ENCODE results near the gene ARID2. TPM values are rescaled to one million over a fixed set of nuclear protein-coding genes. Genes with fewer than 3 reads are reported as not detected.

ARID2 gene
- total and polyA plus RNA-seq, 2 experiments from 2014 or later: 26.5 to 54.9 TPM

DNA sequence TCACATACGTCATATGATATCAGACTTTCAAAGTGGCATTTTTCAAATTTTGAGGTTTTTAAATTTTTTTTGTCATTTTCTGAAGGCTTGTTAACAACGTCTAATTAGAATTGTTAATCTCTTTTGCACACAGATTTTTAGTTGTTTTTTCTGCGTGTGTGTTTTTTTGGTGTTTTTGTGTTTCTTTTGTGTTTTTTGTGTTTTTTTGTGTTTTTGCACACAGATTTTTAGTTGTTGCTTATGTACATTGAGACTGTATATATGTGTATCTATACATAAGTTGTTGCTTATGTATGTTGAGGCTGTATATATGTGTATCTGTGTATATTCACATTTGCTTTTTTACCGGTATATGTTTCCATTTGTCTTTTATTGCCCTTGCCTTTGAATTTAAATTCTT is 30.8 kb downstream of the ARID2 start:
- Histone ChIP-seq H2AFZ (no peak overlapping the region), H3K9me2 (ENCODE audit: insufficient read depth) (no peaks in the 10 kb centered on the region), H4K20me1 (replicated peaks; ENCODE audit: insufficient read depth) (peaks cover 16% of the 10 kb centered on the region), H3K27me3 (ENCODE audit: insufficient read depth) (no peaks in the 10 kb centered on the region), H3K36me3 (ENCODE audit: insufficient read depth) (no peaks in the 10 kb centered on the region), H3K27ac (ENCODE audit: low read depth) (no peak overlapping the region), H3K4me1 (ENCODE audit: insufficient read depth) (peaks cover 24% of the 10 kb centered on the region), H3F3A (replicated peaks; ENCODE audit: low read depth) (no peaks in the 10 kb centered on the region), H3K4me3 (no peak overlapping the region), H3K4me2 (no peak overlapping the region), H3K79me2 (replicated peaks; ENCODE audit: insufficient read depth) (peaks cover 98% of the 10 kb centered on the region)
- no peak overlapping the region for H3K4me3 Mint-ChIP-seq
- H3K9me3 Mint-ChIP-seq: no peaks in the 10 kb centered on the region
- DNase-seq (ENCODE audit: low spot score) (no peak), ATAC-seq (no peak)
- peaks cover 4% of the 10 kb centered on the region for H3K27me3 Mint-ChIP-seq (ENCODE audit: insufficient read depth, low read depth, poor library complexity)
- TF ChIP-seq CTCF (conservative IDR thresholded peaks at IDR 0.05; ENCODE audit: low read depth in 2 of 2) (no peak), STAT1 (IDR thresholded peaks at IDR 0.05; ENCODE audit: unreplicated experiment) (no peak), POLR2AphosphoS5 (IDR thresholded peaks at IDR 0.05; ENCODE audit: low read depth) (no peak), EZH2 (IDR thresholded peaks at IDR 0.05; ENCODE audit: low read depth, unreplicated experiment) (no peak), ZNF331 (CRISPR knock-in tag; IDR thresholded peaks at IDR 0.05; ENCODE audit: low read depth) (no peak), ZNF114 (CRISPR knock-in tag; IDR thresholded peaks at IDR 0.05) (no peak), ETS1 (IDR thresholded peaks at IDR 0.05) (no peak), NANOG (IDR thresholded peaks at IDR 0.05; ENCODE audit: borderline replicate concordance) (no peak), JUNB (IDR thresholded peaks at IDR 0.05; ENCODE audit: unreplicated experiment) (no peak), EZH2phosphoT487 (IDR thresholded peaks at IDR 0.05; ENCODE audit: unreplicated experiment) (no peak), CREB1 (CRISPR knock-in tag; IDR thresholded peaks at IDR 0.05; ENCODE audit: low read depth) (no peak)
- TF ChIP-seq, protein P1, sequence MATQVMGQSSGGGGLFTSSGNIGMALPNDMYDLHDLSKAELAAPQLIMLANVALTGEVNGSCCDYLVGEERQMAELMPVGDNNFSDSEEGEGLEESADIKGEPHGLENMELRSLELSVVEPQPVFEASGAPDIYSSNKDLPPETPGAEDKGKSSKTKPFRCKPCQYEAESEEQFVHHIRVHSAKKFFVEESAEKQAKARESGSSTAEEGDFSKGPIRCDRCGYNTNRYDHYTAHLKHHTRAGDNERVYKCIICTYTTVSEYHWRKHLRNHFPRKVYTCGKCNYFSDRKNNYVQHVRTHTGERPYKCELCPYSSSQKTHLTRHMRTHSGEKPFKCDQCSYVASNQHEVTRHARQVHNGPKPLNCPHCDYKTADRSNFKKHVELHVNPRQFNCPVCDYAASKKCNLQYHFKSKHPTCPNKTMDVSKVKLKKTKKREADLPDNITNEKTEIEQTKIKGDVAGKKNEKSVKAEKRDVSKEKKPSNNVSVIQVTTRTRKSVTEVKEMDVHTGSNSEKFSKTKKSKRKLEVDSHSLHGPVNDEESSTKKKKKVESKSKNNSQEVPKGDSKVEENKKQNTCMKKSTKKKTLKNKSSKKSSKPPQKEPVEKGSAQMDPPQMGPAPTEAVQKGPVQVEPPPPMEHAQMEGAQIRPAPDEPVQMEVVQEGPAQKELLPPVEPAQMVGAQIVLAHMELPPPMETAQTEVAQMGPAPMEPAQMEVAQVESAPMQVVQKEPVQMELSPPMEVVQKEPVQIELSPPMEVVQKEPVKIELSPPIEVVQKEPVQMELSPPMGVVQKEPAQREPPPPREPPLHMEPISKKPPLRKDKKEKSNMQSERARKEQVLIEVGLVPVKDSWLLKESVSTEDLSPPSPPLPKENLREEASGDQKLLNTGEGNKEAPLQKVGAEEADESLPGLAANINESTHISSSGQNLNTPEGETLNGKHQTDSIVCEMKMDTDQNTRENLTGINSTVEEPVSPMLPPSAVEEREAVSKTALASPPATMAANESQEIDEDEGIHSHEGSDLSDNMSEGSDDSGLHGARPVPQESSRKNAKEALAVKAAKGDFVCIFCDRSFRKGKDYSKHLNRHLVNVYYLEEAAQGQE (IDR thresholded peaks at IDR 0.05; ENCODE audit: unreplicated experiment): no peak
- TF ChIP-seq, protein P2, sequence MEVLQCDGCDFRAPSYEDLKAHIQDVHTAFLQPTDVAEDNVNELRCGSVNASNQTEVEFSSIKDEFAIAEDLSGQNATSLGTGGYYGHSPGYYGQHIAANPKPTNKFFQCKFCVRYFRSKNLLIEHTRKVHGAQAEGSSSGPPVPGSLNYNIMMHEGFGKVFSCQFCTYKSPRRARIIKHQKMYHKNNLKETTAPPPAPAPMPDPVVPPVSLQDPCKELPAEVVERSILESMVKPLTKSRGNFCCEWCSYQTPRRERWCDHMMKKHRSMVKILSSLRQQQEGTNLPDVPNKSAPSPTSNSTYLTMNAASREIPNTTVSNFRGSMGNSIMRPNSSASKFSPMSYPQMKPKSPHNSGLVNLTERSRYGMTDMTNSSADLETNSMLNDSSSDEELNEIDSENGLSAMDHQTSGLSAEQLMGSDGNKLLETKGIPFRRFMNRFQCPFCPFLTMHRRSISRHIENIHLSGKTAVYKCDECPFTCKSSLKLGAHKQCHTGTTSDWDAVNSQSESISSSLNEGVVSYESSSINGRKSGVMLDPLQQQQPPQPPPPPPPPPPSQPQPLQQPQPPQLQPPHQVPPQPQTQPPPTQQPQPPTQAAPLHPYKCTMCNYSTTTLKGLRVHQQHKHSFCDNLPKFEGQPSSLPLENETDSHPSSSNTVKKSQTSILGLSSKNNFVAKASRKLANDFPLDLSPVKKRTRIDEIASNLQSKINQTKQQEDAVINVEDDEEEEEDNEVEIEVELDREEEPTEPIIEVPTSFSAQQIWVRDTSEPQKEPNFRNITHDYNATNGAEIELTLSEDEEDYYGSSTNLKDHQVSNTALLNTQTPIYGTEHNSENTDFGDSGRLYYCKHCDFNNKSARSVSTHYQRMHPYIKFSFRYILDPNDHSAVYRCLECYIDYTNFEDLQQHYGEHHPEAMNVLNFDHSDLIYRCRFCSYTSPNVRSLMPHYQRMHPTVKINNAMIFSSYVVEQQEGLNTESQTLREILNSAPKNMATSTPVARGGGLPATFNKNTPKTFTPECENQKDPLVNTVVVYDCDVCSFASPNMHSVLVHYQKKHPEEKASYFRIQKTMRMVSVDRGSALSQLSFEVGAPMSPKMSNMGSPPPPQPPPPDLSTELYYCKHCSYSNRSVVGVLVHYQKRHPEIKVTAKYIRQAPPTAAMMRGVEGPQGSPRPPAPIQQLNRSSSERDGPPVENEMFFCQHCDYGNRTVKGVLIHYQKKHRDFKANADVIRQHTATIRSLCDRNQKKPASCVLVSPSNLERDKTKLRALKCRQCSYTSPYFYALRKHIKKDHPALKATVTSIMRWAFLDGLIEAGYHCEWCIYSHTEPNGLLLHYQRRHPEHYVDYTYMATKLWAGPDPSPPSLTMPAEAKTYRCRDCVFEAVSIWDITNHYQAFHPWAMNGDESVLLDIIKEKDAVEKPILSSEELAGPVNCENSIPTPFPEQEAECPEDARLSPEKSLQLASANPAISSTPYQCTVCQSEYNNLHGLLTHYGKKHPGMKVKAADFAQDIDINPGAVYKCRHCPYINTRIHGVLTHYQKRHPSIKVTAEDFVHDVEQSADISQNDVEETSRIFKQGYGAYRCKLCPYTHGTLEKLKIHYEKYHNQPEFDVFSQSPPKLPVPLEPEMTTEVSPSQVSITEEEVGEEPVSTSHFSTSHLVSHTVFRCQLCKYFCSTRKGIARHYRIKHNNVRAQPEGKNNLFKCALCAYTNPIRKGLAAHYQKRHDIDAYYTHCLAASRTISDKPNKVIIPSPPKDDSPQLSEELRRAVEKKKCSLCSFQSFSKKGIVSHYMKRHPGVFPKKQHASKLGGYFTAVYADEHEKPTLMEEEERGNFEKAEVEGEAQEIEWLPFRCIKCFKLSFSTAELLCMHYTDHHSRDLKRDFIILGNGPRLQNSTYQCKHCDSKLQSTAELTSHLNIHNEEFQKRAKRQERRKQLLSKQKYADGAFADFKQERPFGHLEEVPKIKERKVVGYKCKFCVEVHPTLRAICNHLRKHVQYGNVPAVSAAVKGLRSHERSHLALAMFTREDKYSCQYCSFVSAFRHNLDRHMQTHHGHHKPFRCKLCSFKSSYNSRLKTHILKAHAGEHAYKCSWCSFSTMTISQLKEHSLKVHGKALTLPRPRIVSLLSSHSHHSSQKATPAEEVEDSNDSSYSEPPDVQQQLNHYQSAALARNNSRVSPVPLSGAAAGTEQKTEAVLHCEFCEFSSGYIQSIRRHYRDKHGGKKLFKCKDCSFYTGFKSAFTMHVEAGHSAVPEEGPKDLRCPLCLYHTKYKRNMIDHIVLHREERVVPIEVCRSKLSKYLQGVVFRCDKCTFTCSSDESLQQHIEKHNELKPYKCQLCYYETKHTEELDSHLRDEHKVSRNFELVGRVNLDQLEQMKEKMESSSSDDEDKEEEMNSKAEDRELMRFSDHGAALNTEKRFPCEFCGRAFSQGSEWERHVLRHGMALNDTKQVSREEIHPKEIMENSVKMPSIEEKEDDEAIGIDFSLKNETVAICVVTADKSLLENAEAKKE (CRISPR knock-in tag; IDR thresholded peaks at IDR 0.05): no peak
- H3K36me3 Mint-ChIP-seq (ENCODE audit: low read depth): no peaks in the 10 kb centered on the region
- H3K4me1 Mint-ChIP-seq: peaks cover 46% of the 10 kb centered on the region
- no peak overlapping the region for H3K27ac Mint-ChIP-seq
